HepG2 (cell line): ENCODE data around the gene RFFL. TPM values are rescaled to one million over a fixed set of nuclear protein-coding genes. Genes with fewer than 3 reads are reported as not detected.
A peak's percentile ranks its signal among the peaks of the same experiment; 100 is the strongest.

Source experiments
- GLI4 ChIP-seq: sonication (generic); formaldehyde crosslinking; IDR thresholded peaks from 2 replicates; pipeline ENCODE4 v1.5.1; 2020; ENCODE audit warnings: missing genetic modification reagents, mild to moderate bottlenecking, moderate library complexity, borderline replicate concordance
- HOXA9 ChIP-seq: sonication (generic); formaldehyde crosslinking; IDR thresholded peaks from 2 replicates; pipeline ENCODE4 v1.8.1; 2022; ENCODE audit warnings: missing genetic modification reagents, mild to moderate bottlenecking, moderate library complexity, borderline replicate concordance
- IRX3 ChIP-seq: sonication (generic); formaldehyde crosslinking; IDR thresholded peaks from 2 replicates; pipeline ENCODE4 v1.8.1; 2023; ENCODE audit warnings: mild to moderate bottlenecking, low read depth, missing genetic modification reagents, borderline replicate concordance
- MEIS1 ChIP-seq: sonication (generic); formaldehyde crosslinking; IDR thresholded peaks from 2 replicates; pipeline ENCODE4 v1.9.0; 2021; ENCODE audit warnings: mild to moderate bottlenecking, missing genetic modification reagents, moderate library complexity, borderline replicate concordance
- NPAS2 ChIP-seq: sonication (generic); formaldehyde crosslinking; IDR thresholded peaks from 2 replicates; pipeline ENCODE4 v1.8.0; 2022; ENCODE audit warnings: mild to moderate bottlenecking, missing genetic modification reagents, borderline replicate concordance
- ONECUT2 ChIP-seq: sonication (generic); formaldehyde crosslinking; IDR thresholded peaks from 2 replicates; pipeline ENCODE4 v1.4.0; 2020; ENCODE audit warnings: missing genetic modification reagents
- RELA ChIP-seq: sonication (generic); formaldehyde crosslinking; IDR thresholded peaks from 2 replicates; pipeline ENCODE4 v1.4.0; 2020; ENCODE audit warnings: missing genetic modification reagents
- SMC3 ChIP-seq: IDR thresholded peaks from 2 replicates; pipeline ENCODE4 v1.6.1; 2011; ENCODE audit warnings: low read length, improper control_type of control experiment
- TEAD3 ChIP-seq: optimal IDR thresholded peaks from 2 replicates; pipeline ENCODE3; 2016; ENCODE audit warnings: borderline replicate concordance
- THAP11 ChIP-seq: IDR thresholded peaks from 2 replicates; pipeline ENCODE4 v1.6.1; 2016; ENCODE audit warnings: missing biosample characterization, missing genetic modification reagents
- ZBTB1 ChIP-seq: sonication (generic); formaldehyde crosslinking; IDR thresholded peaks from 2 replicates; pipeline ENCODE4 v1.4.0; 2020; ENCODE audit warnings: missing genetic modification reagents, borderline replicate concordance
- ZKSCAN8 ChIP-seq: IDR thresholded peaks from 2 replicates; pipeline ENCODE4 v1.6.1; 2016; ENCODE audit warnings: borderline replicate concordance, missing genetic modification reagents, missing compliant biosample characterization
- ZNF260 ChIP-seq: sonication (generic); formaldehyde crosslinking; IDR thresholded peaks from 2 replicates; pipeline ENCODE4 v1.4.0; 2020; ENCODE audit warnings: missing genetic modification reagents, low read depth, mild to moderate bottlenecking, borderline replicate concordance
- ZNF607 ChIP-seq: sonication (generic); formaldehyde crosslinking; IDR thresholded peaks from 2 replicates; pipeline ENCODE4 v1.5.1; 2020; ENCODE audit warnings: missing genetic modification reagents, mild to moderate bottlenecking, borderline replicate concordance
- polyA plus RNA-seq, 8 experiments: library from polyadenylated mRNA; depleted of rRNA in 3 of 8; stranded (reverse) in 7 of 8; unstranded in 1 of 8; fragments of >200 nt; fragmentation: Illumina TruSeq in 4 of 8; extraction: Trizol in 4 of 8; gene quantifications; 2 replicates each; pipeline versions ENCODE4 v1.2.1 to v1.2.3, GENCODE V29; 2011 to 2016; ENCODE audit warnings: low read depth in 4 of 8, missing spikeins in 1 of 8, mixed read lengths in 1 of 8; ENCODE audit not compliant: insufficient read depth in 1 of 8
- total RNA-seq, 5 experiments: library from RNA; depleted of rRNA; stranded (reverse); fragments of >200 nt; fragmentation: Illumina TruSeq; extraction: Trizol; gene quantifications; 2 replicates each; pipeline ENCODE4 v1.2.3, GENCODE V29; 2016; ENCODE audit warnings: low read depth in 1 of 5
- TF ChIP-seq, protein P1 (sequence below): sonication (generic); formaldehyde crosslinking; IDR thresholded peaks from 2 replicates; pipeline ENCODE4 v1.5.0; 2020; ENCODE audit warnings: mild to moderate bottlenecking, missing genetic modification reagents, borderline replicate concordance
- TF ChIP-seq, protein P2 (sequence below): sonication (generic); formaldehyde crosslinking; IDR thresholded peaks from 2 replicates; pipeline ENCODE4 v1.4.0; 2020; ENCODE audit warnings: missing genetic modification reagents
- TF ChIP-seq, protein P3 (sequence below): sonication (generic); formaldehyde crosslinking; IDR thresholded peaks from 2 replicates; pipeline ENCODE4 v1.4.0; 2020; ENCODE audit warnings: missing genetic modification reagents

Gene RFFL
- total and polyA plus RNA-seq, 2 of the 13 experiments (the other 11 are each of a cell fraction or from before 2014, with no cell fraction given) = 24.3 to 48.6 TPM

DNA sequence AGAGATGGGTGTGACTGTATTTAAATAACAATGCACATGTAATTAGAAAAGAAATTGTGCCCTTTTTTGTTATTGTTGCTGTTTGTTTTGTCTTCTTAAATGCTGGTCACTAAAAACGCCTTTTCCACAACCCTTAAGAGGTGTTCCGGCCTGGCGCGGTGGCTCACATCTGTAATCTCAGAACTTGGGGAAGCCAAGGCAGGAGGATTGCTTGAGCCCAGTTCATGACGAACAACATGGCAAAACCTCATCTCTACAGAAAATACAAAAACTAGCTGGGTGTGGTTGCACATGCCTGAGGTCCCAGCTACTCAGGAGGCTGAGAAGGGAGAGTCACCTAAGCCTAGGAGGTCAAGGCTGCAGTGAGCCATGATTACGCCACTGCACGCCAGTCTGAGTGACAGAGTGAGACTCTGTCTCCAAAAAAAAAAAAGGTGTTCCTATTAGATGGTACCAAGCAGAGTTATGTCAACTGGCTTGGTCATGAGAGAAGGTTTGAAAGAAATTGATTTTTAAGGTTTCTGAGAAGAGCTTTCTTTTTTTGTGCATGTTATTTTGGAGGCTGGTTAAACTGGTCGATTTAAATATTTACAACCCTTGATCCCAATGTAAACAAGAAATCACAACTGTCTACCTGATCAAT is 23.5 kb upstream of the RFFL start (continued):
- TF ChIP-seq SMC3 (peak; percentile 21; the same call in 1 of the 2 replicates), IRX3 (CRISPR knock-in tag) (no peak), MEIS1 (CRISPR knock-in tag) (peak; percentile 48; the same call in 1 of the 2 replicates), GLI4 (CRISPR knock-in tag) (no peak), ZBTB1 (CRISPR knock-in tag) (no peak), ZNF607 (CRISPR knock-in tag) (no peak), TEAD3 (CRISPR knock-in tag) (peak; percentile 34), ZKSCAN8 (CRISPR knock-in tag) (no peak), ONECUT2 (peak; percentile 76), THAP11 (peak; percentile 37; the same call in 1 of the 2 replicates), RELA (CRISPR knock-in tag) (no peak), NPAS2 (no peak), ZNF260 (CRISPR knock-in tag) (no peak), HOXA9 (no peak)
- TF ChIP-seq, protein P1, sequence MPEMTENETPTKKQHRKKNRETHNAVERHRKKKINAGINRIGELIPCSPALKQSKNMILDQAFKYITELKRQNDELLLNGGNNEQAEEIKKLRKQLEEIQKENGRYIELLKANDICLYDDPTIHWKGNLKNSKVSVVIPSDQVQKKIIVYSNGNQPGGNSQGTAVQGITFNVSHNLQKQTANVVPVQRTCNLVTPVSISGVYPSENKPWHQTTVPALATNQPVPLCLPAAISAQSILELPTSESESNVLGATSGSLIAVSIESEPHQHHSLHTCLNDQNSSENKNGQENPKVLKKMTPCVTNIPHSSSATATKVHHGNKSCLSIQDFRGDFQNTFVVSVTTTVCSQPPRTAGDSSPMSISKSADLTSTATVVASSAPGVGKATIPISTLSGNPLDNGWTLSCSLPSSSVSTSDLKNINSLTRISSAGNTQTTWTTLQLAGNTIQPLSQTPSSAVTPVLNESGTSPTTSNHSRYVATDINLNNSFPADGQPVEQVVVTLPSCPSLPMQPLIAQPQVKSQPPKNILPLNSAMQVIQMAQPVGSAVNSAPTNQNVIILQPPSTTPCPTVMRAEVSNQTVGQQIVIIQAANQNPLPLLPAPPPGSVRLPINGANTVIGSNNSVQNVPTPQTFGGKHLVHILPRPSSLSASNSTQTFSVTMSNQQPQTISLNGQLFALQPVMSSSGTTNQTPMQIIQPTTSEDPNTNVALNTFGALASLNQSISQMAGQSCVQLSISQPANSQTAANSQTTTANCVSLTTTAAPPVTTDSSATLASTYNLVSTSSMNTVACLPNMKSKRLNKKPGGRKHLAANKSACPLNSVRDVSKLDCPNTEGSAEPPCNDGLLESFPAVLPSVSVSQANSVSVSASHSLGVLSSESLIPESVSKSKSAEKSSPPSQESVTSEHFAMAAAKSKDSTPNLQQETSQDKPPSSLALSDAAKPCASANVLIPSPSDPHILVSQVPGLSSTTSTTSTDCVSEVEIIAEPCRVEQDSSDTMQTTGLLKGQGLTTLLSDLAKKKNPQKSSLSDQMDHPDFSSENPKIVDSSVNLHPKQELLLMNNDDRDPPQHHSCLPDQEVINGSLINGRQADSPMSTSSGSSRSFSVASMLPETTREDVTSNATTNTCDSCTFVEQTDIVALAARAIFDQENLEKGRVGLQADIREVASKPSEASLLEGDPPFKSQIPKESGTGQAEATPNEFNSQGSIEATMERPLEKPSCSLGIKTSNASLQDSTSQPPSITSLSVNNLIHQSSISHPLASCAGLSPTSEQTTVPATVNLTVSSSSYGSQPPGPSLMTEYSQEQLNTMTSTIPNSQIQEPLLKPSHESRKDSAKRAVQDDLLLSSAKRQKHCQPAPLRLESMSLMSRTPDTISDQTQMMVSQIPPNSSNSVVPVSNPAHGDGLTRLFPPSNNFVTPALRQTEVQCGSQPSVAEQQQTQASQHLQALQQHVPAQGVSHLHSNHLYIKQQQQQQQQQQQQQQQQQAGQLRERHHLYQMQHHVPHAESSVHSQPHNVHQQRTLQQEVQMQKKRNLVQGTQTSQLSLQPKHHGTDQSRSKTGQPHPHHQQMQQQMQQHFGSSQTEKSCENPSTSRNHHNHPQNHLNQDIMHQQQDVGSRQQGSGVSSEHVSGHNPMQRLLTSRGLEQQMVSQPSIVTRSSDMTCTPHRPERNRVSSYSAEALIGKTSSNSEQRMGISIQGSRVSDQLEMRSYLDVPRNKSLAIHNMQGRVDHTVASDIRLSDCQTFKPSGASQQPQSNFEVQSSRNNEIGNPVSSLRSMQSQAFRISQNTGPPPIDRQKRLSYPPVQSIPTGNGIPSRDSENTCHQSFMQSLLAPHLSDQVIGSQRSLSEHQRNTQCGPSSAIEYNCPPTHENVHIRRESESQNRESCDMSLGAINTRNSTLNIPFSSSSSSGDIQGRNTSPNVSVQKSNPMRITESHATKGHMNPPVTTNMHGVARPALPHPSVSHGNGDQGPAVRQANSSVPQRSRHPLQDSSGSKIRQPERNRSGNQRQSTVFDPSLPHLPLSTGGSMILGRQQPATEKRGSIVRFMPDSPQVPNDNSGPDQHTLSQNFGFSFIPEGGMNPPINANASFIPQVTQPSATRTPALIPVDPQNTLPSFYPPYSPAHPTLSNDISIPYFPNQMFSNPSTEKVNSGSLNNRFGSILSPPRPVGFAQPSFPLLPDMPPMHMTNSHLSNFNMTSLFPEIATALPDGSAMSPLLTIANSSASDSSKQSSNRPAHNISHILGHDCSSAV = no peak
- TF ChIP-seq, protein P2, sequence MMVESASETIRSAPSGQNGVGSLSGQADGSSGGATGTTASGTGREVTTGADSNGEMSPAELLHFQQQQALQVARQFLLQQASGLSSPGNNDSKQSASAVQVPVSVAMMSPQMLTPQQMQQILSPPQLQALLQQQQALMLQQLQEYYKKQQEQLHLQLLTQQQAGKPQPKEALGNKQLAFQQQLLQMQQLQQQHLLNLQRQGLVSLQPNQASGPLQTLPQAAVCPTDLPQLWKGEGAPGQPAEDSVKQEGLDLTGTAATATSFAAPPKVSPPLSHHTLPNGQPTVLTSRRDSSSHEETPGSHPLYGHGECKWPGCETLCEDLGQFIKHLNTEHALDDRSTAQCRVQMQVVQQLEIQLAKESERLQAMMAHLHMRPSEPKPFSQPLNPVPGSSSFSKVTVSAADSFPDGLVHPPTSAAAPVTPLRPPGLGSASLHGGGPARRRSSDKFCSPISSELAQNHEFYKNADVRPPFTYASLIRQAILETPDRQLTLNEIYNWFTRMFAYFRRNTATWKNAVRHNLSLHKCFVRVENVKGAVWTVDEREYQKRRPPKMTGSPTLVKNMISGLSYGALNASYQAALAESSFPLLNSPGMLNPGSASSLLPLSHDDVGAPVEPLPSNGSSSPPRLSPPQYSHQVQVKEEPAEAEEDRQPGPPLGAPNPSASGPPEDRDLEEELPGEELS (CRISPR knock-in tag) = peak; percentile 78
- TF ChIP-seq, protein P3, sequence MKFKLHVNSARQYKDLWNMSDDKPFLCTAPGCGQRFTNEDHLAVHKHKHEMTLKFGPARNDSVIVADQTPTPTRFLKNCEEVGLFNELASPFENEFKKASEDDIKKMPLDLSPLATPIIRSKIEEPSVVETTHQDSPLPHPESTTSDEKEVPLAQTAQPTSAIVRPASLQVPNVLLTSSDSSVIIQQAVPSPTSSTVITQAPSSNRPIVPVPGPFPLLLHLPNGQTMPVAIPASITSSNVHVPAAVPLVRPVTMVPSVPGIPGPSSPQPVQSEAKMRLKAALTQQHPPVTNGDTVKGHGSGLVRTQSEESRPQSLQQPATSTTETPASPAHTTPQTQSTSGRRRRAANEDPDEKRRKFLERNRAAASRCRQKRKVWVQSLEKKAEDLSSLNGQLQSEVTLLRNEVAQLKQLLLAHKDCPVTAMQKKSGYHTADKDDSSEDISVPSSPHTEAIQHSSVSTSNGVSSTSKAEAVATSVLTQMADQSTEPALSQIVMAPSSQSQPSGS (CRISPR knock-in tag) = peak; percentile 28; the same call in 1 of the 2 replicates
